ENCODE results near the gene VLDLR.
"Not testable (repeated sequence)": the region's sequence is repeated elsewhere in the genome, so short reads cannot be mapped to it uniquely, and the experiment has no call there.

The VLDLR gene

DNA sequence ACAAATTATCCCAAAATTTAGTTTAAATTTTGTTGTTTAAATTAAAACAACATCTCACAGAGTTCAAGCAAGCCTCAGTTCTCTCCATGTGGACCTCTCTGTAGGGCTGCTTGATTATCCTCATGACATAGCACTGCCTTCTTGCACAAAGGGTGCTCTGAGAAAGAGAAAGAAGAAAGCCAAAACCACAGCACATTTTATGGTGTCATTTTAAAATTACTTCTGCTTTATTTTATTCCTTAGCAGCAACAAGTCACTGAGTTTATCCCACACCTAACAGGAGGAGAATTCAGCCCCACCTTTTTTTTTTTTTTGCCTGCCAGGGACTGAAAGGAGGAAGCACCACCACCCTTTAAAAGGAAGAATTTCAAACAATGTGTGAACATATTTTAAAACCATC is 82.9 kb downstream of the VLDLR start:
- DNase-seq, result no peak

DNA sequence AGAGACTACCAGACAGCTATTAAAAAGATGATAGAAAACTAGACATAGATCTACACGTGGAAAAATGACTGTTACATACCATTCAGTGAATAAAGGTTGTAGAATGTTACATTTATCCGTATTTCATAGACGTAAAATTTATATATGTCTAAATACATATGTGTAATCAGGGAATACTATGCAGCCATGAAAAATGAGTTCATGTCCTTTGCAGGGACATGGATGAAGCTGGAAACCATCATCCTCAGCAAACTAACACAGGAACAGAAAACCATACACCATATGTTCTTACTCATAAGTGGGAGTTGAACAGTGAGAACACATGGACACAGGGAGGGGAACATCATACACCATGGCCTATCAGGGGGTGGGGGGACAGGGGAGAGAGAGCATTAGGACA is 85.7 kb downstream of the VLDLR start:
- H3K9ac ChIP-seq (ENCODE audit: low read length); H3K27me3 ChIP-seq (ENCODE audit: insufficient read depth, low read length); H4K12ac ChIP-seq (ENCODE audit: low read depth, low read length); H4K91ac ChIP-seq (ENCODE audit: low read depth, low read length); H2AK5ac ChIP-seq (ENCODE audit: low read length); H3K9me3 ChIP-seq (ENCODE audit: insufficient read depth, low read depth, low read length); H3K23ac ChIP-seq (ENCODE audit: low read length); H2BK120ac ChIP-seq (ENCODE audit: insufficient read depth, low read length, poor library complexity); H3K79me2 ChIP-seq (ENCODE audit: control insufficient read depth, insufficient read depth, low read length, poor library complexity); H3K18ac ChIP-seq (ENCODE audit: low read length); H4K8ac ChIP-seq (ENCODE audit: low read depth, low read length); H3K4me1 ChIP-seq (ENCODE audit: control insufficient read depth in 1 of 2, insufficient read depth in 2 of 2, low read length in 2 of 2); H2BK5ac ChIP-seq (ENCODE audit: low read depth, low read length, poor library complexity); H3K27ac ChIP-seq (ENCODE audit: low read depth, low read length); H3K14ac ChIP-seq (ENCODE audit: low read length); H3K36me3 ChIP-seq (ENCODE audit: control insufficient read depth in 1 of 2, insufficient read depth in 2 of 2, low read length in 2 of 2); H3K4ac ChIP-seq (ENCODE audit: low read depth, low read length); H3K4me3 ChIP-seq (ENCODE audit: low read depth, low read length); H3K79me1 ChIP-seq (ENCODE audit: low read length); H2BK12ac ChIP-seq (ENCODE audit: low read length); H2AFZ ChIP-seq (ENCODE audit: insufficient read depth, low read length, poor library complexity); H3K4me2 ChIP-seq (ENCODE audit: low read length); DNase-seq: not testable (repeated sequence)
- WGBS (ENCODE audit: extremely low coverage, insufficient coverage, insufficient read length), result no CpG with 5 or more reads among the region's 3 CpGs

More for the DNA sequence above, 82.9 kb downstream of the VLDLR start:
- H2AK5ac ChIP-seq (ENCODE audit: low read length), result no peak overlapping the region
- no peak overlapping the region for H3K4ac ChIP-seq (ENCODE audit: low read depth, low read length)
- H3K27ac ChIP-seq (ENCODE audit: low read depth, low read length), result no peak overlapping the region
- no peak overlapping the region for H3K4me3 ChIP-seq (ENCODE audit: low read depth, low read length)
- no peak overlapping the region for H4K12ac ChIP-seq (ENCODE audit: low read depth, low read length)
- H4K91ac ChIP-seq (ENCODE audit: low read depth, low read length), result no peak overlapping the region
- no peaks in the 10 kb centered on the region for H3K9me3 ChIP-seq (ENCODE audit: insufficient read depth, low read depth, low read length)
- H3K4me1 ChIP-seq (ENCODE audit: control insufficient read depth in 1 of 2, insufficient read depth in 2 of 2, low read length in 2 of 2), result no peaks in the 10 kb centered on the region
- H3K23ac ChIP-seq (ENCODE audit: low read length), result no peak overlapping the region
- H2BK5ac ChIP-seq (ENCODE audit: low read depth, low read length, poor library complexity), result no peak overlapping the region
- no peaks in the 10 kb centered on the region for H3K36me3 ChIP-seq (ENCODE audit: control insufficient read depth in 1 of 2, insufficient read depth in 2 of 2, low read length in 2 of 2)
- H3K27me3 ChIP-seq (ENCODE audit: insufficient read depth, low read length), result no peaks in the 10 kb centered on the region
- no peak overlapping the region for H2BK120ac ChIP-seq (ENCODE audit: insufficient read depth, low read length, poor library complexity)
- no peak overlapping the region for H3K14ac ChIP-seq (ENCODE audit: low read length)
- no peak overlapping the region for H3K4me2 ChIP-seq (ENCODE audit: low read length)
- H2AFZ ChIP-seq (ENCODE audit: insufficient read depth, low read length, poor library complexity), result no peak overlapping the region
- H3K9ac ChIP-seq (ENCODE audit: low read length), result no peak overlapping the region
- H3K79me1 ChIP-seq (ENCODE audit: low read length), result no peaks in the 10 kb centered on the region
- no peak overlapping the region for H3K18ac ChIP-seq (ENCODE audit: low read length)
- H3K79me2 ChIP-seq (ENCODE audit: control insufficient read depth, insufficient read depth, low read length, poor library complexity), result no peaks in the 10 kb centered on the region
- no peak overlapping the region for H4K8ac ChIP-seq (ENCODE audit: low read depth, low read length)
- no peak overlapping the region for H2BK12ac ChIP-seq (ENCODE audit: low read length)

Measured in trophoblast cell (in vitro differentiated cells and primary cell).